H1 (cell line): ENCODE data around the gene CDCA3.

ENCODE experiments used
- GABPA ChIP-seq: IDR thresholded peaks from 2 replicates; pipeline ENCODE4 v1.6.1; 2011; ENCODE audit warnings: mild to moderate bottlenecking, low read length, moderate library complexity, borderline replicate concordance; ENCODE audit not compliant: insufficient read depth
- HDAC2 ChIP-seq, 2 experiments: fragments of 300-600 bp in 1 of 2; sonication (generic) in 1 of 2; IDR thresholded peaks; 2 replicates each; pipeline ENCODE4 v1.6.1; 2011 to 2012; ENCODE audit warnings: low read depth in 2 of 2, low read length in 2 of 2, mild to moderate bottlenecking in 2 of 2, moderate library complexity in 2 of 2, borderline replicate concordance in 1 of 2, inconsistent platforms in 1 of 2
- MAFK ChIP-seq: IDR thresholded peaks from 2 replicates; pipeline ENCODE4 v1.6.1; 2012; ENCODE audit warnings: low read depth, mild to moderate bottlenecking, improper control_type of control experiment, low read length
- PHF8 ChIP-seq: fragments of 200-600 bp; sonication (generic); conservative IDR thresholded peaks from 2 replicates; pipeline ENCODE4 v1.7.1; 2012; ENCODE audit warnings: low read depth, mild to moderate bottlenecking, inconsistent platforms, low read length, moderate library complexity
- POLR2A ChIP-seq, 2 experiments: IDR thresholded peaks; 1 replicate in 1 of 2; 2 replicates in 1 of 2; pipeline ENCODE4 v1.6.1; 2011; ENCODE audit warnings: low read depth in 2 of 2, low read length in 2 of 2, mild to moderate bottlenecking in 2 of 2; ENCODE audit errors: control extremely low read depth in 1 of 2
- RFX5 ChIP-seq: IDR thresholded peaks from 2 replicates; pipeline ENCODE4 v1.6.1; 2011; ENCODE audit warnings: low read depth, low read length, improper control_type of control experiment, borderline replicate concordance
- TF ChIP-seq, protein P1 (sequence below), 3 experiments: IDR thresholded peaks; 1 replicate in 2 of 3; 2 replicates in 1 of 3; pipeline versions ENCODE4 v1.5.1 to v1.6.1; 2011; ENCODE audit warnings: low read length in 3 of 3, mild to moderate bottlenecking in 3 of 3, inconsistent platforms in 2 of 3, low read depth in 1 of 3, moderate library complexity in 1 of 3; ENCODE audit not compliant: insufficient read depth in 1 of 3; ENCODE audit errors: control extremely low read depth in 1 of 3

DNA sequence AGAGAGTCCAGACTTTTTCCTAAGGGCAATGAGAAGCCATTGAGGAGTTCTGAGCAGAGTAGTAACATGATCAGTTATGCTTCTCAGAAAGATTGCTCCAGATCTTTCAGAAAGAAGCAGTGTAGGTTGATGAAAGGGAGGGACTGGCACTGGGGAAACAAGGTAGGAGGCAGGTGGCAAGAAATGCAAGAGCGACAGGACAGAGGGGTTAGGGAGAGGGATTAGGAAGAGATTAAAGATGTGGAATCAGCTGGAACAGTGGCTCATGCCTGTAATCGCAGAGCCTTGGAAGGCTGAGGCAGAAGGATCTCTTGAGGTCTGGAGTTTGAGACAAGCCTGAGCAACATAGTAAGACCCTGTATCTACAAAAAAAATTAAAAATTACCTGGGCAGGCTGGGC, 3.4 kb downstream of the CDCA3 start:
- TF ChIP-seq POLR2A (IDR thresholded peaks at IDR 0.05; ENCODE audit: control extremely low read depth in 1 of 2, low read depth in 2 of 2, low read length in 2 of 2) = no peak
- TF ChIP-seq, protein P1, sequence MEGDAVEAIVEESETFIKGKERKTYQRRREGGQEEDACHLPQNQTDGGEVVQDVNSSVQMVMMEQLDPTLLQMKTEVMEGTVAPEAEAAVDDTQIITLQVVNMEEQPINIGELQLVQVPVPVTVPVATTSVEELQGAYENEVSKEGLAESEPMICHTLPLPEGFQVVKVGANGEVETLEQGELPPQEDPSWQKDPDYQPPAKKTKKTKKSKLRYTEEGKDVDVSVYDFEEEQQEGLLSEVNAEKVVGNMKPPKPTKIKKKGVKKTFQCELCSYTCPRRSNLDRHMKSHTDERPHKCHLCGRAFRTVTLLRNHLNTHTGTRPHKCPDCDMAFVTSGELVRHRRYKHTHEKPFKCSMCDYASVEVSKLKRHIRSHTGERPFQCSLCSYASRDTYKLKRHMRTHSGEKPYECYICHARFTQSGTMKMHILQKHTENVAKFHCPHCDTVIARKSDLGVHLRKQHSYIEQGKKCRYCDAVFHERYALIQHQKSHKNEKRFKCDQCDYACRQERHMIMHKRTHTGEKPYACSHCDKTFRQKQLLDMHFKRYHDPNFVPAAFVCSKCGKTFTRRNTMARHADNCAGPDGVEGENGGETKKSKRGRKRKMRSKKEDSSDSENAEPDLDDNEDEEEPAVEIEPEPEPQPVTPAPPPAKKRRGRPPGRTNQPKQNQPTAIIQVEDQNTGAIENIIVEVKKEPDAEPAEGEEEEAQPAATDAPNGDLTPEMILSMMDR (IDR thresholded peaks at IDR 0.05; ENCODE audit: control extremely low read depth in 1 of 3, insufficient read depth in 1 of 3, low read depth in 1 of 3, low read length in 3 of 3) = no peak
- no peak for TF ChIP-seq MAFK
- no peak for TF ChIP-seq GABPA
- TF ChIP-seq HDAC2 (IDR thresholded peaks at IDR 0.05; ENCODE audit: borderline replicate concordance in 1 of 2, low read depth in 2 of 2, low read length in 2 of 2) = no peak
- TF ChIP-seq PHF8 = no peak
- no peak for TF ChIP-seq RFX5
